SK-N-SH (cell line): ENCODE data around the gene DCHS2. TPM values are rescaled to one million over a fixed set of nuclear protein-coding genes. Genes with fewer than 3 reads are reported as not detected.
A peak's percentile ranks its signal among the peaks of the same experiment; 100 is the strongest.

Experiments used
- CTCF ChIA-PET: fragments of 300-600, 350-600 bp; formaldehyde crosslinking; extraction: SDS; loops from one replicate; lab custom pipeline; 2021; lab: Yijun Ruan, JAX
- POLR2A ChIA-PET: fragments of 350-600 bp; sonication (Branson Sonifier 250); formaldehyde crosslinking; extraction: SDS; loops from one replicate; lab custom pipeline; 2020; ENCODE audit warnings: antibody characterized with exemption, inconsistent platforms; lab: Yijun Ruan, JAX
- DNase-seq: peaks from one replicate; pipeline ENCODE4 v3.0.0; 2012
- H2AFZ ChIP-seq: fragments of 200-600 bp; sonication (generic); 2 replicates; pipeline ENCODE4 v1.8.1; 2016; ENCODE audit warnings: antibody characterized with exemption, mild to moderate bottlenecking, low read depth
- H3F3A ChIP-seq: fragments of 200-600 bp; sonication (generic); replicated peaks from 2 replicates; pipeline ENCODE3; 2016; ENCODE audit warnings: antibody characterized with exemption, mild to moderate bottlenecking; ENCODE audit not compliant: insufficient read depth
- H3K27ac ChIP-seq, 2 experiments: fragments of 200-500 bp in 1 of 2; fragments of 200-600 bp in 1 of 2; sonication (Bioruptor generic) in 1 of 2; sonication (generic), shearing (Covaris generic) in 1 of 2; 2 replicates each; pipeline versions ENCODE4 v1.5.1 to v1.6.1; 2014 to 2016; ENCODE audit warnings: low read depth in 2 of 2, inconsistent platforms in 1 of 2, low read length in 1 of 2, mild to moderate bottlenecking in 1 of 2, mixed read lengths in 1 of 2
- H3K27me3 ChIP-seq: fragments of 200-600 bp; sonication (generic), shearing (Covaris generic); 2 replicates; pipeline ENCODE4 v1.6.1; 2016; ENCODE audit warnings: mixed run types; ENCODE audit not compliant: insufficient read depth
- H3K36me3 ChIP-seq, 2 experiments: fragments of 200-500 bp in 1 of 2; fragments of 200-600 bp in 1 of 2; sonication (Bioruptor generic) in 1 of 2; sonication (generic) in 1 of 2; replicated peaks in 1 of 2; 2 replicates each; pipeline versions ENCODE3 to v1.5.1; 2014 to 2016; ENCODE audit warnings: low read length in 1 of 2, mild to moderate bottlenecking in 1 of 2; ENCODE audit not compliant: insufficient read depth in 2 of 2, control insufficient read depth in 1 of 2
- H3K4me1 ChIP-seq, 2 experiments: fragments of 200-500 bp in 1 of 2; fragments of 200-600 bp in 1 of 2; sonication (Bioruptor generic) in 1 of 2; sonication (generic), shearing (Covaris generic) in 1 of 2; 2 replicates each; pipeline versions ENCODE4 v1.5.1 to v1.6.1; 2014 to 2016; ENCODE audit warnings: low read depth in 1 of 2, low read length in 1 of 2, mixed run types in 1 of 2; ENCODE audit not compliant: insufficient read depth in 2 of 2, control insufficient read depth in 1 of 2
- H3K4me2 ChIP-seq: fragments of 200-600 bp; sonication (generic), shearing (Covaris generic); 2 replicates; pipeline ENCODE4 v1.6.1; 2017; ENCODE audit warnings: mixed run types
- H3K4me3 ChIP-seq, 2 experiments: fragments of 200-500 bp in 1 of 2; fragments of 200-600 bp in 1 of 2; sonication (Bioruptor generic) in 1 of 2; sonication (generic), shearing (Covaris generic) in 1 of 2; 2 replicates each; pipeline versions ENCODE4 v1.5.1 to v1.8.1; 2014 to 2016; ENCODE audit warnings: low read depth in 2 of 2, inconsistent platforms in 1 of 2, low read length in 1 of 2, mild to moderate bottlenecking in 1 of 2, mixed read lengths in 1 of 2, moderate library complexity in 1 of 2
- H3K79me2 ChIP-seq: fragments of 200-600 bp; sonication (generic); 2 replicates; pipeline ENCODE4 v1.8.1; 2017; ENCODE audit warnings: mild to moderate bottlenecking; ENCODE audit not compliant: insufficient read depth
- H3K9ac ChIP-seq: fragments of 200-600 bp; sonication (generic); 2 replicates; pipeline ENCODE4 v1.6.1; 2017; ENCODE audit warnings: mixed run types
- H3K9me2 ChIP-seq: fragments of 200-600 bp; sonication (generic); 2 replicates; pipeline ENCODE4 v1.6.1; 2017; ENCODE audit warnings: mixed run types
- H3K9me3 ChIP-seq: fragments of 200-600 bp; sonication (generic); 2 replicates; pipeline ENCODE4 v1.6.1; 2017; ENCODE audit warnings: mixed run types, mild to moderate bottlenecking, moderate library complexity
- H4K20me1 ChIP-seq: fragments of 200-600 bp; sonication (generic); 2 replicates; pipeline ENCODE4 v1.6.1; 2017; ENCODE audit warnings: mild to moderate bottlenecking, mixed run types; ENCODE audit not compliant: insufficient read depth
- CTCF ChIP-seq: fragments of 200-600 bp; sonication (generic); IDR thresholded peaks from 2 replicates; pipeline ENCODE4 v1.6.1; 2017; ENCODE audit warnings: antibody characterized with exemption, mild to moderate bottlenecking, moderate library complexity
- ELF1 ChIP-seq: IDR thresholded peaks from 2 replicates; pipeline ENCODE4 v1.4.0; 2012
- EP300 ChIP-seq, 2 experiments: IDR thresholded peaks; 2 replicates each; pipeline versions ENCODE4 v1.4.0 to v1.6.1; 2012; ENCODE audit warnings: borderline replicate concordance in 1 of 2, low read depth in 1 of 2, low read length in 1 of 2
- FOSL2 ChIP-seq: IDR thresholded peaks from 2 replicates; pipeline ENCODE4 v1.4.0; 2012; ENCODE audit warnings: low read depth, mild to moderate bottlenecking, moderate library complexity, borderline replicate concordance
- FOXJ3 ChIP-seq: sonication (generic); formaldehyde crosslinking; IDR thresholded peaks from 2 replicates; pipeline ENCODE4 v1.5.1; 2020; ENCODE audit warnings: mild to moderate bottlenecking, missing genetic modification reagents
- FOXM1 ChIP-seq: IDR thresholded peaks from 2 replicates; pipeline ENCODE4 v1.4.0; 2012; ENCODE audit warnings: low read depth, mild to moderate bottlenecking
- GABPA ChIP-seq: IDR thresholded peaks from 2 replicates; pipeline ENCODE4 v1.4.0; 2012; ENCODE audit warnings: low read depth, mild to moderate bottlenecking
- GATA2 ChIP-seq: sonication (generic); formaldehyde crosslinking; IDR thresholded peaks from 2 replicates; pipeline ENCODE4 v1.5.0; 2020; ENCODE audit warnings: mild to moderate bottlenecking, missing genetic modification reagents
- JUND ChIP-seq: IDR thresholded peaks from 2 replicates; pipeline ENCODE4 v1.4.0; 2012
- MEF2A ChIP-seq: IDR thresholded peaks from 2 replicates; pipeline ENCODE4 v1.4.0; 2012; ENCODE audit warnings: low read depth, borderline replicate concordance
- NFIC ChIP-seq: IDR thresholded peaks from 2 replicates; pipeline ENCODE4 v1.4.0; 2012; ENCODE audit warnings: borderline replicate concordance
- PBX3 ChIP-seq: IDR thresholded peaks from 2 replicates; pipeline ENCODE4; 2012
- POLR2AphosphoS5 ChIP-seq: IDR thresholded peaks from 2 replicates; pipeline ENCODE4 v1.6.1; 2012; ENCODE audit warnings: low read depth, low read length
- RAD21 ChIP-seq: IDR thresholded peaks from 2 replicates; pipeline ENCODE4 v1.6.1; 2012; ENCODE audit warnings: mild to moderate bottlenecking, low read length
- RCOR1 ChIP-seq: fragments of 150-350 bp; IDR thresholded peaks from 2 replicates; pipeline ENCODE4 v1.6.1; 2017; ENCODE audit warnings: antibody characterized with exemption, low read length
- RFX5 ChIP-seq: IDR thresholded peaks from 2 replicates; pipeline ENCODE4 v1.6.1; 2012; ENCODE audit warnings: mild to moderate bottlenecking, improper control_type of control experiment, low read length
- RXRA ChIP-seq: IDR thresholded peaks from 2 replicates; pipeline ENCODE4 v1.4.0; 2012; ENCODE audit warnings: low read depth, mild to moderate bottlenecking, borderline replicate concordance
- SIN3A ChIP-seq: IDR thresholded peaks from 2 replicates; pipeline ENCODE4 v1.6.1; 2012; ENCODE audit warnings: low read depth, mild to moderate bottlenecking, low read length, moderate library complexity, borderline replicate concordance
- SMC3 ChIP-seq: IDR thresholded peaks from 2 replicates; pipeline ENCODE4 v1.6.1; 2012; ENCODE audit warnings: low read depth, low read length, improper control_type of control experiment
- TEAD4 ChIP-seq: IDR thresholded peaks from 2 replicates; pipeline ENCODE4 v1.4.0; 2012; ENCODE audit warnings: mild to moderate bottlenecking, borderline replicate concordance; ENCODE audit not compliant: insufficient read depth
- USF2 ChIP-seq: fragments of 150-350 bp; IDR thresholded peaks from 2 replicates; pipeline ENCODE4 v1.6.1; 2017; ENCODE audit warnings: antibody characterized with exemption, low read length, low read depth, borderline replicate concordance
- WGBS: methylation state at CpG from one replicate; pipeline ENCODE4 v1.1.6; 2017; ENCODE audit warnings: low lambda C conversion rate; 5-methylcytosine and 5-hydroxymethylcytosine counted together
- polyA plus RNA-seq, 3 experiments: library from polyadenylated mRNA; depleted of rRNA; stranded (reverse); fragments of >200 nt; gene quantifications; 2 replicates each; pipeline ENCODE4 v1.2.3, GENCODE V29; 2012

The DCHS2 gene
- not detected in 2 replicates for polyA plus RNA-seq (2012; rRNA removed)
- not detected in 2 replicates for polyA plus RNA-seq (2012; cell fraction: cytosol; rRNA removed)
- polyA plus RNA-seq (2012; cell fraction: nucleus; rRNA removed): not detected in 2 replicates

GRCh38 chr4:154491341-154492271 is at the start of gene DCHS2:
Gene DCHS2, minus strand, starts transcription at chr4:154491799. Its CDS starts 444 bp downstream, at chr4:154491355.
- H3K9ac ChIP-seq: no peak within 1 kb of the TSS
- H3K27ac ChIP-seq: no peak within 1 kb of the TSS
- H3K4me1 ChIP-seq: no peaks in the 10 kb centered on the region
- peak within 1 kb of the TSS; percentile 51; the same call in 1 of the 2 replicates for H2AFZ ChIP-seq
- H3K79me2 ChIP-seq: no peaks in the 10 kb centered on the region
- no peaks in the 10 kb centered on the region for H3K9me2 ChIP-seq
- H3K4me2 ChIP-seq: peak within 1 kb of the TSS; percentile 62; the same call in 1 of the 2 replicates
- H3F3A ChIP-seq: no peaks in the 10 kb centered on the region
- no peaks in the 10 kb centered on the region for H3K9me3 ChIP-seq
- peak within 1 kb of the TSS in 1 of 2 experiments; percentile 23; a peak in 1 of 4 replicates for H3K4me3 ChIP-seq
- H3K36me3 ChIP-seq: no peaks in the 10 kb centered on the region
- no peak for TF ChIP-seq RAD21
- TF ChIP-seq NFIC: 0 out of 2 replicates have a peak, but pooled peaks have one; percentile 23
- no peaks in the 10 kb centered on the region for H4K20me1 ChIP-seq
- DNase-seq: peak; percentile 55
- ChIA-PET CTCF (interaction anchor here (0.6 to 2.3 kb wide), 3 partner anchors 16 to 764 kb away, joined by 3 to 10 read pairs (median 3); no protein-coding TSS in a partner anchor), POLR2A (no interaction called here)
- 1% methylated on average over 18 of the region's 53 CpGs for WGBS
- peaks cover 30% of the 10 kb centered on the region; the same call in 1 of the 2 replicates for H3K27me3 ChIP-seq

GRCh38 chr4:154534296-154534695 is 42.7 kb upstream of the DCHS2 start:
- Histone ChIP-seq H3K4me2 (no peak overlapping the region), H3K27ac (no peak overlapping the region), H3K4me1 (0 out of 4 replicates have a peak, but pooled peaks cover 0 to 6% of the 10 kb centered on the region in 2 experiments)
- POLR2A ChIA-PET: no interaction called here
- no peak for TF ChIP-seq RCOR1
- TF ChIP-seq CTCF: no peak
- no peak for TF ChIP-seq SMC3
- TF ChIP-seq FOXJ3: no peak
- TF ChIP-seq MEF2A: no peak
- TF ChIP-seq GATA2 (CRISPR knock-in tag): no peak
- TF ChIP-seq FOSL2: no peak
- no peak for TF ChIP-seq PBX3
- TF ChIP-seq RXRA: no peak
- TF ChIP-seq POLR2AphosphoS5: no peak
- no peak for TF ChIP-seq EP300 (IDR thresholded peaks at IDR 0.05; ENCODE audit: borderline replicate concordance in 1 of 2, low read depth in 1 of 2, low read length in 1 of 2)
- TF ChIP-seq SIN3A: no peak
- TF ChIP-seq USF2: no peak
- no peak for TF ChIP-seq JUND
- no peak for TF ChIP-seq GABPA
- TF ChIP-seq FOXM1: no peak
- TF ChIP-seq TEAD4: no peak
- TF ChIP-seq RFX5: no peak
- TF ChIP-seq ELF1: no peak
- TF ChIP-seq, all 33 proteins: peak for 0
- no peaks in the 10 kb centered on the region for H3K9me3 ChIP-seq
- no peaks in the 10 kb centered on the region for H4K20me1 ChIP-seq
- H3K4me3 ChIP-seq: no peak overlapping the region
- 89% methylated on average over 1 of the region's 1 CpG for WGBS
- H3K36me3 ChIP-seq: peaks cover 41% of the 10 kb centered on the region in 2 experiments
- no peaks in the 10 kb centered on the region for H3K27me3 ChIP-seq
- H3F3A ChIP-seq: peaks cover 23% of the 10 kb centered on the region
- no peaks in the 10 kb centered on the region for H3K79me2 ChIP-seq
- CTCF ChIA-PET: interaction anchor here (1.0 kb wide), 1 partner anchor 18 kb away, joined by 4 read pairs; no protein-coding TSS in a partner anchor
- H2AFZ ChIP-seq: no peak overlapping the region
- DNase-seq: no peak
- H3K9me2 ChIP-seq: no peaks in the 10 kb centered on the region
- no peak overlapping the region for H3K9ac ChIP-seq
